Cardiac muscle cell (in vitro differentiated cells and primary cell): ENCODE measurements around the gene PNPT1. TPM values are rescaled to one million over a fixed set of nuclear protein-coding genes. Genes with fewer than 3 reads are reported as not detected.

Experiments
- DNase-seq, 2 donors: peaks; one replicate each; pipeline versions ENCODE4 v3.0.0 to v3.0.0-alpha.2; 2010 to 2017; ENCODE audit warnings: low read depth in 1 of 2, low spot score in 1 of 2
- H3K27ac ChIP-seq: fragments of 200-600 bp; sonication (generic); 2 replicates; pipeline ENCODE4 v1.5.1; 2016
- H3K27me3 ChIP-seq: fragments of 200-600 bp; sonication (generic); 2 replicates; pipeline ENCODE4 v1.6.0; 2016; ENCODE audit warnings: control low read depth
- H3K36me3 ChIP-seq: fragments of 200-600 bp; sonication (generic); 2 replicates; pipeline ENCODE4 v1.5.1; 2016; ENCODE audit warnings: control low read depth
- H3K4me1 ChIP-seq: fragments of 200-600 bp; sonication (generic); 2 replicates; pipeline ENCODE4 v1.8.1; 2017; ENCODE audit warnings: low read depth, mild to moderate bottlenecking, mixed run types
- H3K4me3 ChIP-seq: fragments of 200-600 bp; sonication (generic); 2 replicates; pipeline ENCODE4 v1.5.1; 2016; ENCODE audit warnings: mild to moderate bottlenecking
- H3K9me3 ChIP-seq: fragments of 200-600 bp; sonication (generic); 2 replicates; pipeline ENCODE4 v1.5.1; 2017; ENCODE audit warnings: low read depth, mild to moderate bottlenecking, control low read depth
- polyA plus RNA-seq: library from polyadenylated mRNA; unstranded; fragments of >200 nt; fragmentation: Nextera tagmentation; extraction: Ambion mirVana; gene quantifications from 2 replicates; pipeline ENCODE4 v1.2.1, GENCODE V29; 2016
- total RNA-seq: library from RNA; depleted of rRNA; stranded (reverse); fragments of >200 nt; gene quantifications from 2 replicates; pipeline ENCODE4 v1.2.3, GENCODE V29; 2016
- TF ChIP-seq, protein P1 (sequence below): IDR thresholded peaks from 2 replicates; pipeline ENCODE4 v1.5.1; 2012; ENCODE audit warnings: low read depth, mild to moderate bottlenecking, low read length

Gene PNPT1
- total and polyA plus RNA-seq, 2 experiments from 2014 or later, result 8.8 to 18.1 TPM

DNA sequence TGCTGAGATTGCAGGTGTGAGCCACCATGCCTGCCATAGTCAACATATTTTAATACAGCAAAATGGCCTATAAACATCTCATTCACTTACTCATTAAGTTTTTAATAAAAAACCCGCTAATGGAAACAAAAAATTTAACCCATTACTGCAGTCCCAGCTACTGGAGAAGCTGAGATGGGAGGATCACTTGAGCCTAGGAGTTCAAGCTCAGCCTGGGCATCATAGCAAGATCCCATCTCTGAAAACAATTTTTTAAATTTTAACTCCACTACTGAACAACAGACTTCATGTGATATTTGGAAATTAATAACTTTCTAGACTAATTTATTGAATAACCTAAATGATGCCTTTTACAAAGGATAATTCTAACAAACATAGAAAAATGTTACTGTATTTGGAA, 81.6 kb downstream of the PNPT1 start:
- TF ChIP-seq, protein P1, sequence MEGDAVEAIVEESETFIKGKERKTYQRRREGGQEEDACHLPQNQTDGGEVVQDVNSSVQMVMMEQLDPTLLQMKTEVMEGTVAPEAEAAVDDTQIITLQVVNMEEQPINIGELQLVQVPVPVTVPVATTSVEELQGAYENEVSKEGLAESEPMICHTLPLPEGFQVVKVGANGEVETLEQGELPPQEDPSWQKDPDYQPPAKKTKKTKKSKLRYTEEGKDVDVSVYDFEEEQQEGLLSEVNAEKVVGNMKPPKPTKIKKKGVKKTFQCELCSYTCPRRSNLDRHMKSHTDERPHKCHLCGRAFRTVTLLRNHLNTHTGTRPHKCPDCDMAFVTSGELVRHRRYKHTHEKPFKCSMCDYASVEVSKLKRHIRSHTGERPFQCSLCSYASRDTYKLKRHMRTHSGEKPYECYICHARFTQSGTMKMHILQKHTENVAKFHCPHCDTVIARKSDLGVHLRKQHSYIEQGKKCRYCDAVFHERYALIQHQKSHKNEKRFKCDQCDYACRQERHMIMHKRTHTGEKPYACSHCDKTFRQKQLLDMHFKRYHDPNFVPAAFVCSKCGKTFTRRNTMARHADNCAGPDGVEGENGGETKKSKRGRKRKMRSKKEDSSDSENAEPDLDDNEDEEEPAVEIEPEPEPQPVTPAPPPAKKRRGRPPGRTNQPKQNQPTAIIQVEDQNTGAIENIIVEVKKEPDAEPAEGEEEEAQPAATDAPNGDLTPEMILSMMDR, result no peak
- no peak overlapping the region for H3K4me3 ChIP-seq
- no peak for DNase-seq

DNA sequence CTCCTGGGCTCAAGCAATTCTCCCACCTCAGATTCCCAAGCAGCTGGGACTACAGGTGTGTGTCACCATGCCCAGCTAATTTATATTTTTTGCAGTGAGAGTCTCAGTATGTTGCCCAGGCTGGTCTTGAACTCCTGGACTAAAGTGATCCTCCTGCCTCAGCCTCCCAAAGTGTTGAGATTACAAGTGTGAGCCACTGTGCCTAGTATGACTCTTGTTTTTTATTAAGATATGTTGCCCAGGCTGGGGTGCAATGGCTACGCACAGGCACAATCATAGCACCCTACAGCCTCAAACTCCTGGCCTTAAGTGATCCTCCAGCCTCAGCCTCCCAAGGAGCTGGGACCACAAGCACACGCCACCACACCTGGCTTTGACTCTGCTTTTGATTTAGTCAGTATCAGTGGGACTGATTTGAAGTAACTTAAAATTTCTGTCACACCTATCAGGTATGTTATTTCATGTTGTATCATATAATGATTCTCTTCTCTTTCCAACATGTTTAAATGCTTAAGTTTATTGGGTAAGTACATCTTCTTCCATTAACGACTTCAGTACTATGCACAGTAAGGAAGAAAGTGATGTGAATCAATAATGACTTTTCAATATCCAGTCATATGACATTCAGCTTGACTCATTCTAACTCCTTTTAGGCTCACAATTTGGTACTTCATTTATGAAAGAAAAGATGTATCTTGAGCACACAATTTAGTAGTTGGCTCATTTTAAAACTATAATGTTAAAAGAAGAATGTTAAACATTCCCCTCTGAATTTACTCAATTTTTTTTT, 82.5 kb downstream of the PNPT1 start:
- H3K4me3 ChIP-seq, result no peak overlapping the region
- no peaks in the 10 kb centered on the region for H3K4me1 ChIP-seq
- no peak for DNase-seq
- H3K27me3 ChIP-seq, result no peaks in the 10 kb centered on the region
- no peaks in the 10 kb centered on the region for H3K9me3 ChIP-seq
- peaks cover 31% of the 10 kb centered on the region for H3K36me3 ChIP-seq
- TF ChIP-seq, protein P1, result no peak
- no peak overlapping the region for H3K27ac ChIP-seq

More for the DNA sequence above, 81.6 kb downstream of the PNPT1 start:
- Histone ChIP-seq H3K36me3 (peaks cover 31% of the 10 kb centered on the region), H3K27ac (no peak overlapping the region), H3K9me3 (no peaks in the 10 kb centered on the region), H3K4me1 (no peaks in the 10 kb centered on the region), H3K27me3 (no peaks in the 10 kb centered on the region)

DNA sequence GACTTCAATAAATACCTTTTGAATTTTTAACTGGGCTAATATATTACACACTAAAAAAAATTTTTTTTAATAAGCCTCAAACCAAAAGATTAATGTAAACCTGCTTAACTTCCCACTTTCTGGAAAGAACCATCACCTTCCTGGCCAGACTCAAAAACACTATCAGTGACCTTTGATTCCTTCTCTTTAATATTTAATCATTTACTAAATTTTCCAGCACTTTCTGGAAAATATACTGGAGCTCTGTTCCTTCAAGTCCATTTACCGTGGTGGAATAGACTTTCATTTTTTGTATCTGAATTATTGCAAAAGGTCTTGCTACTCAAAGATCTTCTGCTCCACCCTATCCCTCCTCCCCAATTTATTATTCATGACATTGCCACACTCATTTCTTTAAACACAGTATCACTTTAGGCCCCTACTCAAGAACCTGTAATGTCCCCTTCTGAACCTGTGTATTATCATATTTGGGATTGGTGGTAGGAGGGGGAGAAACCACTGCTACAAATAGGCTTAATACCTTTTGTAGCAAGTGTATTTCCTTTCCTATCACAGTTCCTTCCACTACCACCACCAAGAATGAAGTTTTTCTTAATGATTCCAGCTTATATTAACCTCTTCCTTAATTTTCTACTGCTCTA, 83.6 kb downstream of the PNPT1 start:
- Histone ChIP-seq H3K4me1 (no peaks in the 10 kb centered on the region), H3K9me3 (no peaks in the 10 kb centered on the region), H3K27me3 (no peaks in the 10 kb centered on the region), H3K4me3 (no peak overlapping the region), H3K27ac (no peak overlapping the region), H3K36me3 (peaks cover 30% of the 10 kb centered on the region)
- DNase-seq, result no peak
- TF ChIP-seq, protein P1, result no peak

DNA sequence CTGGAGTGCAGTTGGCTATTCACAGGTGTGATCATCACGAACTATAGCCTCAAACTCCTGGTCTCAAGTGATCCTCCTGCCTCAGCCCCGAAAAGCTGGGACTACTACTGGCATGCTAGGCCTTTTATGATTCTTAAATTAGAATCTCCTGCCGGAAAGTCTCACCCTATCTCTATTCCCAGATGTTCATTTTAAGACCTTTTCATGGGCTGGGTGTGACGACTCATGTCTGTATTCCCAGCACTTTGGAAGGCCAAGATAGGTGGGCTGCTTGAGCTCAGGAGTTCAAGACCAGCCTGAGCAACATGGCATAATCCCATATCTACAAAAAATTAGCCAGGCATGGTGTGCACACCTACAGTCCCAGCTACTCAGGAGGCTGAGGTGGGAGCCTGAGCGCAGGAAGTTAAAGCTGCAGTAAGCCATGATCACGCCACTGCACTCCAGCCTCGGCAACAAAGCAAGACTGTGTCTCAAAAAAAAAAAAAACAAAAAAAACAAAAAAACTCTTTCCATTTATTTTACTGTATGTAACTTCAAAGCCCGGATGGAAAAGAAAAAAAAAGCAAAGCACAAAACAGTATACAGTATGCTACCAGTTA, 84.3 kb downstream of the PNPT1 start:
- no peak overlapping the region for H3K4me3 ChIP-seq
- H3K9me3 ChIP-seq, result no peaks in the 10 kb centered on the region
- H3K4me1 ChIP-seq, result no peaks in the 10 kb centered on the region
- DNase-seq, result no peak
- H3K27me3 ChIP-seq, result no peaks in the 10 kb centered on the region
- H3K36me3 ChIP-seq, result peaks cover 23% of the 10 kb centered on the region
- TF ChIP-seq, protein P1, result no peak
- no peak overlapping the region for H3K27ac ChIP-seq

DNA sequence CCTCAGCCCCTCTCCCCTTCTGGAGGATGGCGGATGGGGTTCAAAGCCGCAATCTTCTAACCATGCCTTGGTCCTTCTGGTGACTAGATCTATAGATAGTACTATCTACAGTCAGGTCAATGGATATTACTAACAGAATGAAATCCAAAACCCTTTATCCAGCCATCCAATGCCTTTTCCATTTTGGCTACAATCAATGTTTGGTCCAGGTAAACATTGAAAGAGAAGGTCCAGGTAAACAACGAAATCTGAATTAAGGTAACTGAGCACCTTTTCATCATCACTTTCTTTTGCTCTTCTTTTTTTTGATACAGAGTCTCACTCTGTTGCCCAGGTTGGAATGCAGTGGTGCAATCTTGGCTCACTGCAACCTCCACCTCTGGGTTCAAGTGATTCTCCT, 85.9 kb downstream of the PNPT1 start:
- peaks cover 14% of the 10 kb centered on the region for H3K36me3 ChIP-seq
- no peaks in the 10 kb centered on the region for H3K27me3 ChIP-seq
- no peak for DNase-seq
- H3K9me3 ChIP-seq, result no peaks in the 10 kb centered on the region
- TF ChIP-seq, protein P1, result no peak
- H3K4me1 ChIP-seq, result no peaks in the 10 kb centered on the region
- no peak overlapping the region for H3K27ac ChIP-seq
- H3K4me3 ChIP-seq, result no peak overlapping the region
